Prostate gland (tissue), 2 donors: ENCODE measurements around the gene MT1HL1.

ENCODE experiments used
- POLR2A ChIP-seq: fragments of 450-650 bp; IDR thresholded peaks from one replicate; pipeline ENCODE4 v1.6.1; 2016; ENCODE audit warnings: antibody characterized with exemption, mild to moderate bottlenecking
- POLR2AphosphoS5 ChIP-seq: sonication (generic); formaldehyde crosslinking; IDR thresholded peaks from one replicate; pipeline ENCODE4 v1.6.1; 2017; ENCODE audit warnings: antibody characterized with exemption
- TF ChIP-seq, protein P1 (sequence below), 4 experiments: fragments of 200-600 bp in 2 of 4; fragments of 450-650 bp in 2 of 4; sonication (generic) in 2 of 4; IDR thresholded peaks; 1 replicate in 3 of 4; 2 replicates in 1 of 4; pipeline ENCODE4 v1.5.1; 2016 to 2019; ENCODE audit warnings: antibody characterized with exemption in 4 of 4, mild to moderate bottlenecking in 2 of 4, moderate library complexity in 2 of 4

- TF ChIP-seq POLR2A: no peak
- TF ChIP-seq, protein P1, sequence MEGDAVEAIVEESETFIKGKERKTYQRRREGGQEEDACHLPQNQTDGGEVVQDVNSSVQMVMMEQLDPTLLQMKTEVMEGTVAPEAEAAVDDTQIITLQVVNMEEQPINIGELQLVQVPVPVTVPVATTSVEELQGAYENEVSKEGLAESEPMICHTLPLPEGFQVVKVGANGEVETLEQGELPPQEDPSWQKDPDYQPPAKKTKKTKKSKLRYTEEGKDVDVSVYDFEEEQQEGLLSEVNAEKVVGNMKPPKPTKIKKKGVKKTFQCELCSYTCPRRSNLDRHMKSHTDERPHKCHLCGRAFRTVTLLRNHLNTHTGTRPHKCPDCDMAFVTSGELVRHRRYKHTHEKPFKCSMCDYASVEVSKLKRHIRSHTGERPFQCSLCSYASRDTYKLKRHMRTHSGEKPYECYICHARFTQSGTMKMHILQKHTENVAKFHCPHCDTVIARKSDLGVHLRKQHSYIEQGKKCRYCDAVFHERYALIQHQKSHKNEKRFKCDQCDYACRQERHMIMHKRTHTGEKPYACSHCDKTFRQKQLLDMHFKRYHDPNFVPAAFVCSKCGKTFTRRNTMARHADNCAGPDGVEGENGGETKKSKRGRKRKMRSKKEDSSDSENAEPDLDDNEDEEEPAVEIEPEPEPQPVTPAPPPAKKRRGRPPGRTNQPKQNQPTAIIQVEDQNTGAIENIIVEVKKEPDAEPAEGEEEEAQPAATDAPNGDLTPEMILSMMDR (IDR thresholded peaks at IDR 0.05): no peak
- TF ChIP-seq POLR2AphosphoS5: no peak
Observed at GRCh38 chr1:237003516-237003915, 725 bp downstream of the MT1HL1 start.
